GM19043 (cell line): Measurements from ENCODE around the gene RAB6B.

Experiments used
- ATAC-seq: cut with Tn5 transposase; IDR thresholded peaks from one replicate; pipeline ENCODE4 v1.9.1; 2021; ENCODE audit warnings: low read depth; ENCODE audit not compliant: unreplicated experiment

The RAB6B gene

DNA sequence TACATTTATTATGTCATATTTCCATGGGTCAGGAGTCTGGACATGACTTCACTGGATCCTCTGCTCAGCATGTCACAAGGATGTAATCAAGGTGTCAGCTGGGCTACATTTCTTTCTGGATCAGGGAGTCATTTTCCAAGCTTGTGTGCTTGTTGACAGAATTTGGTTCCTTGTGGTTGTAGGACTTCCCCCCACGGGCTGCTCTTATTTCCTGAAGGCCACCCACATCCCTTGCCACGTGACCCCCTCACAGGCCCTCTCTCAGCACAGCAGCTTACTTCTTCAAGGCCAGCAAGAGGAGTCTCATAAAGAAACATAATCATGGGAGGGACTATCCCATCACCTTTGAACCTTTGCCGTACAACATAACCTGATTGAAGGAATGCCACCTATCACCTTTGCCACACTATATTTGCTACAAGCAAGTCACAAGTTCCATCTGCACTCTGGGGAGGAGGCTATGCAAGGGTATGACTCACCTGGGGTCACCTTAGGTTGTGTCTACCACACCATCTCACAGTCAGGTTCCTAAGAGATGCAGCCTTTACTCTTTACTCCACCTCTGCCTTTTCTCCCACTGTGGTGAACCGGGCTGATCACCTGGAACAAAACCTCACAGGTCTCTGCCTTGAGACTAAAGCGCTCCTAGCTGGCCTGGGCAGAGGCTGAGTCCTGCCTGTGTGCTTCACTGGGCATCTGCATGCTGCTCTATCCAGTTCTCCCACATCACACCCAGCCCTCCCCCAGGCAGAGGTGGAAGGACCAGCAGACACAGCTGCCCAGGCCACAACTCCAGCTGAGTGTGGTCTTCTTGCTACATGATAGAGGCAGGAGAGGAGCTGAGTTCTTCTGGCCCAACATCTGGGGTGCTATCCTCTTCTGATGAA lies 13.5 kb downstream of the RAB6B start:
- ATAC-seq = no peak

DNA sequence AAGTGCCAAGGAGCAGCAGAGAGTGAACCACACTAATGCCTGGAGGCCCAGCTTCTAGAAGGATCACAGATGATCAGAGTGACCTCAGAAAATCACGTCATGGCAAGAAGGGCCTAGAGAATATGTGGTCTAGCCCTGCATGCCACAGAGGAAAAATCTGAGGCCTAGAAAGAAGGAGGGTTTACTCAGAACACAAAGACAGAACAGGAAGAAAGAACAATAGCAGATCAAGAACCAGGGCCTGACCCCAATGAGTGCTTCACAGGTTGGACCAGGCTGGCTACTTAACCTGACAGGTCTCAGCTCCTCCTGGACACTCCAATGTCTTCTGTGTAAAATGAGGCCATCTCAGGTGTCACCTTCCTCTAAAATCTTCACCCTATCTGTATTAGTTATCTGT lies 14.2 kb downstream of the RAB6B start:
- no peak for ATAC-seq

- no peak for ATAC-seq
These were observed 14.7 kb downstream of the RAB6B start for GRCh38 chr3:133880886-133881455.

DNA sequence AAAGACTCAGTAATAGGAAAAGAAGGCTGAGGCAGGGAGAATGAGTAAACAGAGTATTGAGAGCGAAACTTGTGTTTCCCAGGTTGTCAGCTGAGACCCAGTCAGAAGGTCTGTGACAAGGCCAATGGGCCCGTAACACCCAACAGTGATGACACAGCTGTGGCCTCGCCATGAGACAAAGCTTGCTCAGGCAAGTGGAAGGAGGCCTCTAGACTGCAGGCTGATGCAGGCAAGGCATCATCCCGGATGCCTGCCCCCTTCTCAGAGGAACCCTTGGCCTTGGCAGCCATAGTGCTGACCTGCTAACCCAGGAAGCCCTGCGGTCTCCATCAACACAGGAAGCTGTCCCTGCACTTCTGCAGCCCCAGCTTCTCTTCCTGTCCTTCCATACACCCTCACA lies 15.4 kb downstream of the RAB6B start:
- ATAC-seq = no peak

DNA sequence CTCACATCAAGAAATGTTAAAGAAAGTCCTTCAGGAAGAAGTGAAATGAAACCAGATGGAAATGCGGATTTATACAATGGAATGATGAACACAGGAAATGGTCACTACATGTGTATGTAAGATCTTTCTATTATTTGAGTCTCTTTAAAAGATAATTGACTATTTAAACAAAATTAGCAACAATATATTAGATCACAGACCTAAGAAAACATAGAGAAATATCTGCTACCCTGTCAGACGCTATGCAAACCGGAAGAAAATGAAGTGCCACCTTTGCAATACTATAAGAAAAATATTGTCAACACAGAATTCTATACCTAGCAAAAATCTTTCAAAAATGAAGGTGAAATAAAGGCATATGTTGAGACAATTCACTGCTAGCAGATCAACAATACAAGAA lies 17.2 kb downstream of the RAB6B start:
- ATAC-seq = no peak

- ATAC-seq = no peak
These were observed 18.5 kb downstream of the RAB6B start for GRCh38 chr3:133877221-133877620.

DNA sequence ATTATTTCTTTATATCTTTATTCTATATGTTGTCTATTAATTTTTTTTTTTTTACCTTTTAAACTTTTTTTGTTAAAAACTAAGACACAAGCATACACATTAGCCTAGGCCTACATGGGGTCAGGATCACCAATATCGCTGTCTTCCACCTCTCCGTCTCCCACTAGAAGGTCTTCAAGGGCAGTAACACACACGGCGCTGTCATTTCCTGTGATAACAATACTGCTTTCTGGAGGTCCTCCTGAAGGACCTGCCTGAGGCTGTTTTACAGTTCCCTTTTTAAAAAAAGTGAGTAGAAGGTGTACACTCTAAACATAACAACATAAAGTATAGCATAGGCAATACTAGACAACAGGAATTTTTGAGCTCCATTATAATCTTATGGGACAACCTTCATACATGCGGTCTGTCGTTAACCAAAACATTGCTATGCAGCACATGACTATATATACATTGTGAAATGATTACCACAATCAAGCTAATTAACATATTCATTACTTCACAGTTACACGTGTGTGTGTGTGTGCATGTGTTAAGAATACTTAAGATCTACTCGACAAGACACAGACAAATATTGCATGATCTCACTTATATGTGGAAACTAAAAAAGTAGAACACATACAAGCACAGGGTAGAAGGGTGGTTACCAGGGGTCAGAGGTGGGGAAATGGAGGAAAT lies 20.8 kb downstream of the RAB6B start:
- no peak for ATAC-seq

- no peak for ATAC-seq
These were observed 21.3 kb downstream of the RAB6B start for GRCh38 chr3:133874344-133874743.

GRCh38 chr3:133872781-133873180 lies 22.9 kb downstream of the RAB6B start:
- no peak for ATAC-seq

GRCh38 chr3:133872161-133872560 lies 23.5 kb downstream of the RAB6B start:
- no peak for ATAC-seq

GRCh38 chr3:133871368-133872090 lies 24.2 kb downstream of the RAB6B start:
- ATAC-seq = no peak

- no peak for ATAC-seq
These were observed 24.9 kb downstream of the RAB6B start for GRCh38 chr3:133870822-133871221.

DNA sequence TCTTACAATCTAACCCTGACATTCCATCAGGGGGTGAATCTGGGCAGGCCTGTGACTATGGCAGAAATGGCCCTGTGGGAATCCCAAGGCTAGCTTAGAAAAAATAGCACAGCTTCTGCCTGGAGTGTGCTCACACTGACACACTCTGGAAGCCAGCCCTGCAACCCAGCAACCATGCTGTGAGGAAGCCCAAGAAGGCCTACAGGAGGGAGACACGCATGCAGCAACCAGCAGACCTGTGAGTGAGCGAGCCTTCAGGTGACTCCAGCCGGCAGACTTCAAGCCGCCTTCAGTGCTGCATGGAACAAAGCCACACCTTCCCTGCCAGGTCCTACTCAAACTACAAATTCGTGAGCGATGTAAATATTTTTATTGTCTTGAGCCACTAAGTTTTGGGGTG lies 26.1 kb downstream of the RAB6B start:
- ATAC-seq = no peak

- no peak for ATAC-seq
These were observed 26.8 kb downstream of the RAB6B start for GRCh38 chr3:133868758-133869475.

- no peak for ATAC-seq
These were observed 27.5 kb downstream of the RAB6B start for GRCh38 chr3:133868186-133868585.

DNA sequence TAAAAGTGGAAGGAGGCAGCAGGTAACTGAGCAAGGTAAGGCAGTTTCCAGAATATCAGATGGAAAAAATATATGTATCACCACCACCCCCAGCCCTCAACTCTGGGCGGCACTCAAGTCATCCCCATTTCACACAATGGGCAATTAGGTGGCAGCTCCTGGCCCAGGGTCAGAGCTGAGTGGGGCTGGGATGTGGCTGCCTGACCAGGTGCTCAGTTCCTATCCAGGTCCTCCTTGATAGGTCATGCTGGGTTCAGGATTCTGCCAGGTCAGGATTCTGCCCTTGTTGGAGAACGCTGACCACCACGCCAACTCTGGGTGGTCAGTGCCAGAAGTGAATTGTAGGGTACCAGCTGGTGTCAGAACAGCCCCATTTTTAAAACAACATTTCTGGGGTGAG lies 29.5 kb downstream of the RAB6B start:
- no peak for ATAC-seq

DNA sequence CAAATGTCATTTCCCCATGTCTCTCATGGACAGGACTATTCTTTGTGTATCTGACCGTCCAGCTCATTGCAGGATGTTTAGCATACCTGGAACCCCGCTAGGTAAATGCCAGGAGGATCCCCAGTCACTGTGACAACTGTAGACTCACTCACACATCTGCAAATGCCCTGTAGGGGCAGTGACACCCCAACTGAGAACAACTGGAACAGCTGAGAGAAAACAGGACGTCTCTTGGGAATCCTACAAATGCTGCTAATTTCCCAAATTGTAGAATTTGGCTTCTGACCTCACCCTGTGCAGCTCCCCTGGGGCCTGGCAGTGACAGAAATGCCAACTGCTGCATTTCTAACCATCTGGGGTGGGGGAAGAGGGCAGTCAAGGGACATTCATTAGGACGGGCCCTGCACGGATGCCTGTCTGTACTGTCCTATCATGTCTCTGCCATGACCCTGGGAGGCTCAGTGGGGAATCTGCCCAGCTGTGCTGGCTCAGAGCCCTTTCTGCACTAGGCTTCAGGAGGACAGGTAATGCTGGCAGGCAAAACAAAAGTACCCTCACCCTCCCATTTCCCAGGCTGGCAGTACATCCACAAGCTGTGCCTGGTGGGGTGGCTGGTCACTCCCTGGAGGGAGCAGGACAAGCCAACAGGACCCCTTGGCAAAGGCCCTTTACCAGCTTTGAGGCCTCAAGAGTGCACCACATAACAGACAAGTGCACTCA lies 30.4 kb downstream of the RAB6B start:
- no peak for ATAC-seq

DNA sequence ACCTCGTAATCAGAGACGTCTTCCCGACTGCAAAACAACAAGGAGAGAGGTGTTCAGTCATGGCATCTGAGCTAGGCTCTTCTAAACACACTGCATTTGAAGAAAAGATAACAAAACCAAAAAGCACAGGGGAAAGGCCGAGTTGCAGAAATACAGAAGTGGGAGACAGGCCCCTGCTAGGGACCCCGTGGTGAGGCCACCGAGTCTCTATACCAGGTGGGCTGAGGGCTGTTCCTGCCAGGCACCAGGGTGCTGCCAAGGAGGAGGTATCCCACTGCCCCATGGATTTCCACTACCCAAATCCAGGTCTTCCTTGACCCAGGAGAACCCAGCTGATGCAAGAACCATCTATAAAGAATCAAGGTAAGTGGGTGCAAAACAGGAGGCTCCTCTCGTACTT lies 31.1 kb downstream of the RAB6B start:
- ATAC-seq = no peak

- no peak for ATAC-seq
These were observed 31.8 kb downstream of the RAB6B start for GRCh38 chr3:133863911-133864310.

DNA sequence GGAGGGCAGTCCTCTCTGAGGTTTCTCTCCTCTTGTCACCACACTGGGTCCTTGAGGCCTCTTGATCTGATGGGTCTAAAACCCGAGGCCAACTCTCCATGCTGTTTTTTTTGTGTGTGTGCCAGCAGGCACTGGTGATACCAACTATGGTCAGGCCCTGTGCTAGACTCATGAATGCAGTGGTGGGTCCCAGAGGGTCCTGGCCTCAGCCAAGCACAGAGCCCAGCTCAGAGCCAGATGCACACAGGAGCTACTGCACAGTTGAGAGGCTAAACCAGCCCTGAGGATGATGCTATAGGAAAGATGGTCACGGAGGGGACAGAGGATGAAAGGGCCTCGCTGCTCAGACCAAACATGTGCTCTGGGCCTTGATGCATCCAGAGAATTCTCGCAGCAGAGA lies 33.5 kb downstream of the RAB6B start:
- no peak for ATAC-seq
